Measurements from ENCODE around the gene PGRMC1.
"Not testable (repeated sequence)": the region's sequence is repeated elsewhere in the genome, so short reads cannot be mapped to it uniquely, and the experiment has no call there.

The PGRMC1 gene

DNA sequence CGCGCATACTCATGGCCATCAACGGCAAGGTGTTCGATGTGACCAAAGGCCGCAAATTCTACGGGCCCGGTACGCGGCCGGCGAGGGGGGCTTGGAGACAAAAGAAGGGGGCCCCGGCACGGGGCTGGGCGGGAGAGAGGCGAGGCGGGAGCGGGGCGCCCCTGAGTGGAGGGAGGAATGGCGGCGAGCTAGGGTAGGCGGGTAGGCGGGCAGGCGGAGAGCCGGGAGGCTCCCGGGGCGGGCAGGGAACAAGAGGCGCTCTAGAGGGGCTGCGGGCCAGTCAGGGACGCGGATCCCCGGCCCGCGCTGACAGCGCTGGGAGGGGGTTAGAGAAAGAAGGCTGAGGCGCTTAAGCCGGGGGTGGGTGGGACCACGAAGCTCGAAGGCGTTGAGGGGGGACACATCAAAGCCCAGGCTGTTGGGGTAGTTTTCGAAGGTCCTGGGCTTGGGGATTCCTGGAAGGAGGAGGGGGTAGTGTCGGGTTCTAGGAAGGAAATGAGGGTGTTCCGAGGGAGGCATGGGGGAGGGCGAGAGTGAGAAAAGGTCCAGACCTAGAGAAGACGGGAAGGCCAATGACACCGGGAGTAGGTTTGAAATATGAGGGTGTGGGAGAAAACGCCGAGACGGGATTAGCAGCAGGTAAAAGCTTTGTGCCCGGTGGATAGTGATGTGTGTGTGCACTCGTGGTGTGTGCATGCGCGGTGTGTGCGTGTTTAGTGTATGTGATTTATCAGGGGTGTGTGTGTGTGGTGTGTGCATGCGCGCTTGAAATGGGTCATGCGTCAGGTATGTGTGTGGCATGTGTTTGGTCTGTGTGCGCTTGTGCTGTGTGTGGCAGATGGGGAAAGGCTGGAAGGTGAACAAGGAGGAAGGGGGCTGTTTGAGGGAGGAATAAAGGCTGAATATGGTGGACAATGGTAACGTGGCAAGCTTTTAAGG, 807 bp downstream of the PGRMC1 start:
- peak; percentile 6 for DNase-seq

DNA sequence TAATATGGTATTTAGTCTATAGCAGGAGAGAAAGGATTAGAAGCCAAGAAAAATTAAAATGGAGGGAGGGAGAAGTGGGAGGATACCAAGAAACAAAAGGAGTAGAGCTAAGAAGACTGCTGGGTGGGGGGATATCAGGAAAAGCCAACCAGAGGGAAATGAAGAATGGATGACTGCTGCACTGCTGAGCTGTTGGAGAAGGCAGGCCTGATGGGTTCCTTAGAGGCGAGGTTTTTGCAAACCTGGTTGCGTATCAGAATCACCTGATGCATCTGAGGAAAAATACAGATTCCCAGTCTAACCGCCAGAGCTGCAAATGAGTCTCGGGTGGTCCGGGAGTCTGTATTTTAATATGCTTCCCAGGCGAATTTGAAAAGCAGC, 1.5 kb downstream of the PGRMC1 start:
- no peak for DNase-seq

DNA sequence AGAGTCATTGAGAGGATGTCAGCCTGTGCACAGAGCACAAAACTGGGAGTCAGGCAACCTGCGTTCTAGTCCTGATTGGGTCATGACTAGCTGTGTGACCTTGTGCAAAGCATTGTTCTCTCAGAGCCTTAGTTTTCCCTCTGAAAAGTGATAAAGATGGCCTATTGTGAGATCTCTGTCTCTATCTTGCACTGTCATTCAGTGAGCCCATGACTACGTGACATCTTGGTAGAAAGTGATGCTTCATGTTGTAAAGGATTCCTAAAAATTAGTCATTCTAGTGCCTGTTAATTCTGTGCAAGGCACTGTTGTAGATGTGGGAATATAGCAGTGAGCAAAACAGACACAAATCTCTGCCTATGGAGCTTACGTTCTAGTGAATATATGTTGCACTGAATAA, 2.5 kb downstream of the PGRMC1 start:
- no peak for DNase-seq

- DNase-seq = no peak
Observed at GRCh38 chrX:119240356-119240755, 4.3 kb downstream of the PGRMC1 start.

GRCh38 chrX:119247702-119248101, 11.6 kb downstream of the PGRMC1 start:
- no peak for DNase-seq

DNA sequence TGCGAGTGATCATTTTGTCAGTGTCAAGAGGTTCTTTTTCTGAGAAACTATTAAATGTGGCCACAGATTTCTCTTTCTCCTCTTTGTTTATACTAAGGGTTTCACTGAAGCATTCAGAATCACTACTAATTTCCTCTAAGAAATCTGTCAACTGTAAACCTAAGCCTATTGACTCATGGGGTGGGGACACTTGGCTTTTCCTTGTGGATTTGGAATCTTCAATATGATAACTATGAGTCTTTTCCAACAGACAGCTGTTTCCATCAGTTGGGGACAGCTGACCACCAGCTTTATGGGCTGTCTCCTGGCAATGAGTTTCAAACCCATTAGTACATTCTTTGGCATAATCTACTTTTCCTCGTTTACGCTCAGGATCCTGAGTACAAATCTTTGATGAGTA, 13.8 kb downstream of the PGRMC1 start:
- DNase-seq = no peak

DNA sequence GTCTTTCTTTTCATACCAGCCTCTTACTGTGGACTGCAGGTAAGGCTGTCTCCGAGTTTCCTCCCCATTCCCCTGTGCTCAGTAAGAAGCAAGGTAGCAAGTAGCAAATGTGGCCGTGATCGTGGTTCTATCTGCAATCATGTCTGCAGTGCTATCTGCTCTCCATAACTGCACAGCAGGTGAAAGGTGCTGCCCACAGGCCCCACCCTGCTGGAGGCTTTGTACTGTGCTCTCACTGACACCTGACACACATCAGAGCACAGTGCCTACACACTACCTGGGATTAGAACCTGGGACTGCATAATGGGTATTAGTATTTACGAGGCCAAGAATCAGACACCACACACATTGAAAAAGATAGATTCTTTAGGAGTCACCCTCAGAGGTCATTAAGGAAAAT, 15.3 kb downstream of the PGRMC1 start:
- DNase-seq = no peak

DNA sequence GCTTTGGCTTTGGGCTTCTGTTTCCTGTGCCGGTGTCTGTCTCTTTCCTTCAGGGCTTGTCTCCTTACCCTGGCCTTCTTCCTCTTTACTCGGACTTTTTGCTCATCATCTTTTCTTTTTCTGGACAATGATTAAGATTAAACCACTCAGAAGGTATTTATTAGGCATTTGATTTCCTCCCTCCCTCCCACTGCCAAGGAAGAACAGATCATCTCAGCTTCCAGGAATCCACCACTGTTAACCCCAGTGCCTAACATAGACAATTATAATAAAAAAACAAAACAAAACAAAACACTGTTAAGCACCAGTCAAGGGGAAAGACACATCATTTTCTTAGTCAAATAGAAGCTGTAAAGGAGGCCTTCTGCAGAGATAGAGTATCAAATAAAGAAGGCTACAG, 16.6 kb downstream of the PGRMC1 start:
- no peak for DNase-seq

GRCh38 chrX:119266364-119266995, 30.4 kb downstream of the PGRMC1 start:
- DNase-seq = no peak

GRCh38 chrX:119267115-119267514, 31.0 kb downstream of the PGRMC1 start:
- DNase-seq = not testable (repeated sequence)

DNA sequence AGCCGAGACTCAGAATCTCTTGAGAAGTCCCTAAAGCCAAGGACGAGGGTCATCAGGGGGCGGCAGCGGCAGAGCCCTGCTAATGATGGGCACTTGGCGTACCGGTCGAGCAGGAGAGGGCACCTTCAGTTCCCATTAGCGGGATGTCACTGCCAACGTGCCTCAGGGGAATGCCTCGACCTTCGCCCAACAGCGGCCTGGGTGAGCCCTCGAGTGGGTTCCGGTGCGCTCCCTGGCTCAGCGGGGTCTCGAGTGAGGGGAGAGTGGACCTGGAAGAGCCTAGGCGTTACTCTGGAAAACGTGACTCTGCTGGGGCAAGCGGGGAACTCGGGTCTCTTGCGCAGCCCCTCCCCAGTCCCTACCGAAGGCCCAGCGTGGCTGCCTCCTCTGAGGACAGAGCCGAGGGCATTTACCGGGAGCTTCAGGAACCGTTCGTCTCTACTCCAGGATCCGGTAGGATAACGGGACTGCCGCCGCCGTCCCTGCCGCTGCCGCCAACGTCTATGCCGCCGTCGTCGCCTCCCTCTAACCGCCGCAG, 36.9 kb downstream of the PGRMC1 start:
- DNase-seq = no peak

DNA sequence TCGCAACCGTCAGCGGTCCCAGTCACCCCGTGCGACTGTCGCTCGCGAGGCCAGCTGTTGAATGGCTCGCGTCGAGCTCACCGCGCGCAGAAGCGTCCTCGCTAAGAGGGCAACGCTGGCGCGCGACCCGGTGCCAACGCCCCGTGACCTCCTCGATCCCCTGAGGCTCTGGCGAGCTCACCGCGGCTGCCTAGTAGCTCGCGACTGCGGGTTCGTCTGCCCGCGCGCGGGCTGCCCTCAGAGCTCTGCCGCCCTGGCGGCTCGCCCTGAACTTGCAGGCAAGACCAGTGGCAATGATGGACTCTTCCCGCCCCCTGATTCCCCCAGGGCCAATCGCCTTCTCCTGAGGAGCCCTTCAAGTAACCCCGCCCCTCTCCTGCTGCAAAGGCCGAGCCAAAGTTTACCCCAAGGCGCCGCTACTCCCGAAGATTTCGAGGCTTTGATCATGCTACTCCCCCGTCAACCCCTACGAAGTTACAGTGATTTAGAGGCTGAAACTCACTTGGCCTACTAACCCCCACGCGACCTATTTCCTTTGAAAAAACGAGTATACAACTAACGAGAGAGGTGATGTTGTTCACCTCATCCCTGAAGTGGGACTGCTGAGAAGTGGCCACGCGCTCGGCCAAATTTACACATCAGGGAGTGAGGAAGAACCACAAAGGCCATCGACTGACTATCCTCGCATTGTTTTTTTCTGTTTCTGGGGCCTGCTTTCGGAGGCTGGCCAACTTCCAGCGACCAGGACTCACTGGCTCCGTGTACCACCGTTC, 37.5 kb downstream of the PGRMC1 start:
- no peak for DNase-seq

DNA sequence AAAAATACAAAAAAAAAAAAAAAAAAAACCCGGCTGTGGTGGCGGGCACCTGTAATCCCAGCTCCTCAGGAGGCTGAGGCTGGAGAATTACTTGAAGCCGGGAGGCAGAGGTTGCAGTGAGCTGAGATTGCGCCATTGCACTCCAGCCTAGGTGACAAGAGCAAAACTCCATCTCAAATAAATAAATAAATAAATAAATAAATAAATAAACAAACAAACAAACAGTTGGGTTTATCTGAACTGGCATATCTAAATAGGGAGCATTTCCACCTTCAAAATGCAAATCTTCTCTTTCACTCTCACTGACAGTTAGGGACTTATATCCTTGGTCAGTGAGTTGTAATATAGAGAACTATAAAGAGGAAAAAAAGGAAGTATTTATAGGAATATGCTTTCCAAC, 46.3 kb downstream of the PGRMC1 start:
- DNase-seq = not testable (repeated sequence)

GRCh38 chrX:119288890-119289393, 52.9 kb downstream of the PGRMC1 start:
- no peak for DNase-seq

- DNase-seq = no peak
Observed at GRCh38 chrX:119290476-119290875, 54.4 kb downstream of the PGRMC1 start.

DNA sequence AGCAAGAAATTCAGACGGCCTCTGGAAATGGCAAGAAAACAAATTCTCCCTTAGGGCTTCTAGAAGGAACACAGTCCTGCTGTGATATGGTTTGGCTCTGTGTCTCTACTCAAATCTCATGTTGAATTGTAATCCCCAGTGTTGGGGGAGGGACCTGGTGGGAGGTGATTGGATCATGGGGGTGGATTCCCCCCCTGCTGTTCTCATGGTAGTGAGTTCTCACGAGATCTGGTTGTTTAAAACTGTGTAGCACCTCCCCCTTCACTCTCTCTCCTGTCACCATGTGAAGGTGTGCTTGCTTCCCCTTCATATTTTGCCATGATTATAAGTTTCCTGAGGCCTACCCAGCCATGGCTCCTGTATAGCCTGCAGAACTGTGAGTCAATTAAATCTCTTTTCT, 55.2 kb downstream of the PGRMC1 start:
- DNase-seq = not testable (repeated sequence)

- no peak for DNase-seq
Observed at GRCh38 chrX:119292445-119292844, 56.4 kb downstream of the PGRMC1 start.

Data from NCI-H345 (cell line).